Endothelial cell of umbilical vein (primary cell): ENCODE measurements around the gene PLD4. TPM values are rescaled to one million over a fixed set of nuclear protein-coding genes. Genes with fewer than 3 reads are reported as not detected.

ENCODE experiments used
- BruUV-seq: library from RNA; stranded (reverse); fragments of 400-500 nt; replicated peaks from 2 replicates; lab custom pipeline; 2021; lab: Mats Ljungman, UMichigan
- CTCF ChIA-PET: fragments of 300-600, 350-600 bp; sonication (Branson Sonifier 250); formaldehyde crosslinking; loops from one replicate; lab custom pipeline; 2021; ENCODE audit warnings: antibody characterized with exemption, inconsistent platforms; lab: Charles Lee
- POLR2A ChIA-PET: fragments of 300-600, 350-600 bp; sonication (Branson Sonifier 250); formaldehyde crosslinking; loops from one replicate; lab custom pipeline; 2021; ENCODE audit warnings: antibody characterized with exemption, inconsistent platforms; lab: Charles Lee
- DNase-seq: peaks from one replicate; pipeline ENCODE4 v3.0.0-alpha.2; 2011; ENCODE audit warnings: low read depth, low spot score
- FAIRE-seq: peaks from 2 replicates; lab custom pipeline; 2011; peaks lifted over from hg19 to GRCh38; lab: Jason Lieb, UNC
- H2AFZ ChIP-seq: 2 replicates; pipeline ENCODE4 v1.6.0; 2012; ENCODE audit warnings: low read depth, low read length, control low read depth, inconsistent platforms
- H3K27ac ChIP-seq: 2 replicates; pipeline ENCODE4 v1.5.1; 2011; ENCODE audit warnings: low read depth, mild to moderate bottlenecking, control low read depth, low read length, moderate library complexity; ENCODE audit not compliant: insufficient read depth
- H3K27me3 ChIP-seq, 2 experiments: 2 replicates each; pipeline versions ENCODE4 v1.6.0 to v1.6.1; 2011; ENCODE audit warnings: low read length in 2 of 2, mixed read lengths in 1 of 2; ENCODE audit not compliant: control insufficient read depth in 2 of 2, insufficient read depth in 2 of 2
- H3K36me3 ChIP-seq, 2 experiments: 2 replicates in 1 of 2; 3 replicates in 1 of 2; pipeline ENCODE4 v1.5.1; 2011; ENCODE audit warnings: low read length in 2 of 2, mild to moderate bottlenecking in 1 of 2, moderate library complexity in 1 of 2; ENCODE audit not compliant: control insufficient read depth in 2 of 2, insufficient read depth in 2 of 2; ENCODE audit errors: extremely low read depth in 1 of 2
- H3K4me1 ChIP-seq: 3 replicates; pipeline ENCODE4 v1.5.1; 2011; ENCODE audit warnings: mild to moderate bottlenecking, low read length; ENCODE audit not compliant: control insufficient read depth, insufficient read depth; ENCODE audit errors: extremely low read depth
- H3K4me2 ChIP-seq: 2 replicates; pipeline ENCODE4 v1.6.1; 2011; ENCODE audit warnings: low read length, control low read depth, mixed read lengths; ENCODE audit not compliant: insufficient read depth
- H3K4me3 ChIP-seq, 3 experiments: fragments of 200-600 bp in 1 of 3; sonication (generic), shearing (Covaris generic) in 1 of 3; replicated peaks in 1 of 3; 2 replicates each; pipeline ENCODE4 v1.5.1; 2011 to 2016; ENCODE audit warnings: control low read depth in 3 of 3, low read length in 3 of 3, mild to moderate bottlenecking in 2 of 3, inconsistent platforms in 1 of 3, low read depth in 1 of 3, moderate library complexity in 1 of 3; ENCODE audit not compliant: insufficient read depth in 1 of 3
- H3K79me2 ChIP-seq: 2 replicates; pipeline ENCODE4 v1.6.0; 2012; ENCODE audit warnings: low read length, inconsistent platforms; ENCODE audit not compliant: control insufficient read depth, insufficient read depth
- H3K9ac ChIP-seq: replicated peaks from 2 replicates; pipeline ENCODE3; 2011; ENCODE audit warnings: low read length, control low read depth; ENCODE audit not compliant: insufficient read depth; ENCODE audit errors: extremely low read depth
- H3K9me1 ChIP-seq: replicated peaks from 3 replicates; pipeline ENCODE4 v1.6.0; 2011; ENCODE audit warnings: mild to moderate bottlenecking, low read length; ENCODE audit not compliant: control insufficient read depth, insufficient read depth; ENCODE audit errors: extremely low read depth
- H3K9me3 ChIP-seq: replicated peaks from 2 replicates; pipeline ENCODE4 v1.5.1; 2012; ENCODE audit warnings: low read length, inconsistent platforms; ENCODE audit not compliant: control insufficient read depth, insufficient read depth
- H4K20me1 ChIP-seq: replicated peaks from 2 replicates; pipeline ENCODE3; 2011; ENCODE audit warnings: mild to moderate bottlenecking, low read length; ENCODE audit not compliant: control insufficient read depth, insufficient read depth; ENCODE audit errors: extremely low read depth
- CTCF ChIP-seq, 2 donors: IDR thresholded peaks; 1 replicate in 1 of 2; 2 replicates in 1 of 2; pipeline ENCODE4 v1.5.1; 2011; ENCODE audit warnings: low read length in 2 of 2, mild to moderate bottlenecking in 2 of 2, moderate library complexity in 2 of 2, control low read depth in 1 of 2, inconsistent platforms in 1 of 2, low read depth in 1 of 2; ENCODE audit not compliant: insufficient read depth in 1 of 2; ENCODE audit errors: extremely low read depth in 1 of 2
- EZH2 ChIP-seq: IDR thresholded peaks from 2 replicates; pipeline ENCODE4 v1.6.1; 2012; ENCODE audit warnings: borderline replicate concordance, low read depth, mild to moderate bottlenecking, moderate library complexity, low read length, inconsistent platforms; ENCODE audit not compliant: severe bottlenecking
- FOS ChIP-seq: IDR thresholded peaks from 2 replicates; pipeline ENCODE4 v1.6.1; 2011; ENCODE audit warnings: mild to moderate bottlenecking, low read length, moderate library complexity, borderline replicate concordance; ENCODE audit not compliant: insufficient read depth
- GATA2 ChIP-seq: IDR thresholded peaks from 2 replicates; pipeline ENCODE4 v1.7.0; 2011; ENCODE audit warnings: low read depth, mild to moderate bottlenecking, moderate library complexity, mixed read lengths, low read length; ENCODE audit not compliant: insufficient read length, insufficient read depth
- JUN ChIP-seq: IDR thresholded peaks from 2 replicates; pipeline ENCODE4 v1.6.1; 2011; ENCODE audit warnings: borderline replicate concordance, low read depth; ENCODE audit not compliant: insufficient read length, insufficient read depth
- MAX ChIP-seq: IDR thresholded peaks from 2 replicates; pipeline ENCODE4 v1.6.1; 2011; ENCODE audit not compliant: insufficient read depth, insufficient read length
- MYC ChIP-seq: IDR thresholded peaks from one replicate; pipeline ENCODE4 v1.6.1; 2011; ENCODE audit warnings: mild to moderate bottlenecking, low read depth, low read length
- POLR2A ChIP-seq: IDR thresholded peaks from 2 replicates; pipeline ENCODE4 v1.6.1; 2012; ENCODE audit warnings: low read depth, mild to moderate bottlenecking, control low read depth, low read length
- POLR2AphosphoS5 ChIP-seq: IDR thresholded peaks from 2 replicates; pipeline ENCODE4 v1.6.1; 2012; ENCODE audit warnings: low read depth, mild to moderate bottlenecking, control low read depth, low read length, moderate library complexity; ENCODE audit not compliant: insufficient read depth
- dilution Hi-C: fragments of 300-500 bp; cut with MboI; formaldehyde crosslinking; loops from one replicate; pipeline ENCODE4 v1.15.0; 2019; ENCODE audit warnings: low sequenced_read_pairs; ENCODE audit not compliant: extremely low pct_ligation_motif_present
- intact Hi-C: fragments of 100-400 bp; cut with micrococcal nuclease; formaldehyde crosslinking; loops from one replicate; pipeline ENCODE4 v1.10.0; 2022
- polyA plus RNA-seq, 4 experiments: library from polyadenylated mRNA; depleted of rRNA in 3 of 4; stranded (reverse) in 3 of 4; unstranded in 1 of 4; fragments of >200 nt; gene quantifications; 2 replicates each; pipeline versions ENCODE4 v1.2.1 to v1.2.3, GENCODE V29; 2011 to 2012; ENCODE audit warnings: missing spikeins in 1 of 4
- total RNA-seq: library from RNA; stranded (reverse); gene quantifications from 2 replicates; pipeline ENCODE4 v1.2.3, GENCODE V29; 2021

Gene PLD4
- total and polyA plus RNA-seq, 2 donors (not counting 3 experiments of a cell fraction or from before 2014, with no cell fraction given) = 0.01 to 0.11 TPM

GRCh38 chr14:104973135-104973384, 48.4 kb downstream of the PLD4 start:
- H3K4me1 ChIP-seq = peaks cover 66% of the 10 kb centered on the region
- DNase-seq (peak; percentile 91), FAIRE-seq (peak; percentile 99)
- H3K9me3 ChIP-seq = no peaks in the 10 kb centered on the region
- no peak for TF ChIP-seq CTCF (IDR thresholded peaks at IDR 0.05; ENCODE audit: extremely low read depth in 1 of 2, insufficient read depth in 1 of 2, low read depth in 1 of 2, low read length in 2 of 2)
- TF ChIP-seq GATA2 = no peak
- peak; percentile 4 for TF ChIP-seq MAX
- TF ChIP-seq MYC = no peak
- TF ChIP-seq POLR2AphosphoS5 = no peak
- peak; percentile 99 for TF ChIP-seq FOS
- TF ChIP-seq EZH2 = no peak
- TF ChIP-seq POLR2A = no peak
- TF ChIP-seq JUN = peak; percentile 86
- ChIA-PET CTCF (interaction anchor here (0.6 to 4.7 kb wide), 12 partner anchors 13 to 508 kb away, joined by 3 to 97 read pairs (median 4); partner anchors contain the start of genes CDCA4 and CLBA1), POLR2A (interaction anchor here (1.8 kb wide), 1 partner anchor 48 kb away, joined by 7 read pairs; the partner anchor contains the start of gene CDCA4)
- peak overlapping the region; percentile 48 for H3K9ac ChIP-seq
- H3K9me1 ChIP-seq = no peaks in the 10 kb centered on the region
- intact Hi-C loops = loop anchor here (2.0 to 10.0 kb wide), 3 partner anchors 48 to 208 kb away; partner anchors contain the start of genes CDCA4 and JAG2
- H2AFZ ChIP-seq = no peak overlapping the region
- no peaks in the 10 kb centered on the region for H4K20me1 ChIP-seq
- peaks cover 16% of the 10 kb centered on the region for H3K79me2 ChIP-seq
- BruUV-seq = no TSS peak
- dilution Hi-C loops = no loop called here
- no peaks in the 10 kb centered on the region for H3K27me3 ChIP-seq
- peak overlapping the region; percentile 89 for H3K27ac ChIP-seq
- no peak overlapping the region for H3K4me3 ChIP-seq
- H3K4me2 ChIP-seq = no peak overlapping the region
- no peaks in the 10 kb centered on the region for H3K36me3 ChIP-seq
